Lung (tissue), 12 donors: ENCODE data around the gene SETD1A. TPM values are rescaled to one million over a fixed set of nuclear protein-coding genes. Genes with fewer than 3 reads are reported as not detected.

Experiments
- ATAC-seq: fragments of 200-7000 bp; cut with Tn5 transposase; one replicate; pipeline ENCODE4 v1.9.1; 2020; ENCODE audit warnings: moderate number of reproducible peaks; ENCODE audit not compliant: insufficient read depth, low FRiP score
- DNase-seq, 3 donors: peaks; one replicate each; pipeline ENCODE4 v3.0.0-alpha.2; 2013 to 2017
- H3K27ac ChIP-seq, 2 donors: one replicate each; pipeline ENCODE4 v1.5.1; 2013; ENCODE audit warnings: mild to moderate bottlenecking in 2 of 2, moderate library complexity in 2 of 2, control low read depth in 1 of 2, inconsistent platforms in 1 of 2, low read depth in 1 of 2, low read length in 1 of 2
- H3K27me3 ChIP-seq, 3 donors: one replicate each; pipeline ENCODE4 v1.5.1; 2013; ENCODE audit warnings: low read length in 2 of 3; ENCODE audit not compliant: control insufficient read depth in 3 of 3, insufficient read depth in 3 of 3
- H3K36me3 ChIP-seq, 4 donors: one replicate each; pipeline ENCODE4 v1.5.1; 2013; ENCODE audit warnings: low read length in 4 of 4, mild to moderate bottlenecking in 1 of 4, moderate library complexity in 1 of 4; ENCODE audit not compliant: control insufficient read depth in 4 of 4, insufficient read depth in 4 of 4
- H3K4me1 ChIP-seq, 5 donors: one replicate each; pipeline ENCODE4 v1.5.1; 2013; ENCODE audit warnings: low read length in 5 of 5, mild to moderate bottlenecking in 2 of 5, moderate library complexity in 1 of 5; ENCODE audit not compliant: control insufficient read depth in 5 of 5, insufficient read depth in 5 of 5
- H3K4me3 ChIP-seq: one replicate; pipeline ENCODE4 v1.5.1; 2013; ENCODE audit warnings: mild to moderate bottlenecking, control low read depth, moderate library complexity
- H3K9ac ChIP-seq, 2 donors: one replicate each; pipeline ENCODE4 v1.5.1; 2013; ENCODE audit warnings: low read length in 2 of 2, control low read depth in 1 of 2; ENCODE audit not compliant: insufficient read depth in 1 of 2
- H3K9me3 ChIP-seq, 4 donors: one replicate each; pipeline ENCODE4 v1.5.1; 2013; ENCODE audit warnings: low read length in 3 of 4, mild to moderate bottlenecking in 1 of 4, moderate library complexity in 1 of 4; ENCODE audit not compliant: control insufficient read depth in 4 of 4, insufficient read depth in 3 of 4
- CTCF ChIP-seq: IDR thresholded peaks from 2 replicates; pipeline ENCODE4 v1.5.1; 2012; ENCODE audit warnings: mild to moderate bottlenecking; ENCODE audit errors: control extremely low read depth, extremely low read depth
- WGBS, 2 donors: extraction: QIAGEN DNeasy Blood & Tissue Kit; methylation state at CpG; one replicate each; pipeline ENCODE4 v1.1.7; 2013; 5-methylcytosine and 5-hydroxymethylcytosine counted together
- polyA plus RNA-seq, 2 donors: library from polyadenylated mRNA; stranded (reverse); fragments of 200-250 nt; gene quantifications; one replicate each; pipeline ENCODE4 v1.2.1, GENCODE V29; 2013
- total RNA-seq, 2 donors: library from RNA; depleted of rRNA in 1 of 2; stranded (reverse); fragments of >200 nt in 1 of 2; gene quantifications; one replicate each; pipeline ENCODE4 v1.2.1, GENCODE V29; 2014 to 2021
- donor health status: control.
- donor health status: control.
- donor health status: Bipolar disorder and iron deficiency.
- donor health status: healthy.
- donor health status: DM: yes; HTN: yes; CAD: no.

Gene SETD1A
- total and polyA plus RNA-seq, 4 donors = 7.4 to 22.0 (median 10.9) TPM

GRCh38 chr16:30925632-30925987 lies 31.9 kb upstream of the SETD1A start:
- TF ChIP-seq CTCF = no peak
- WGBS, 2 donors = 95 to 96% methylated on average over 26 of the region's 26 CpGs

GRCh38 chr16:30925995-30926811 lies 31.4 kb upstream of the SETD1A start:
- no peak for TF ChIP-seq CTCF
- Histone ChIP-seq H3K27me3 (no peaks in the 10 kb centered on the region), H3K36me3 (peaks cover 0 to 25% (median 9%) of the 10 kb centered on the region in 4 donors), H3K27ac (no peak overlapping the region), H3K4me3 (no peak overlapping the region), H3K9ac (no peak overlapping the region), H3K4me1 (peaks cover 0 to 8% (median 7%) of the 10 kb centered on the region in 5 donors), H3K9me3 (peaks cover 0 to 2% (median 0%) of the 10 kb centered on the region in 4 donors)
- DNase-seq (no peak), ATAC-seq (no peak)
- 63 to 65% methylated on average over 10 of the region's 10 CpGs for WGBS, 2 donors

More at GRCh38 chr16:30925632-30925987, 31.9 kb upstream of the SETD1A start:
- ATAC-seq = no peak
- H3K4me3 ChIP-seq = no peak overlapping the region
- H3K4me1 ChIP-seq = peaks cover 0 to 8% (median 7%) of the 10 kb centered on the region in 5 donors
- no peak overlapping the region for H3K27ac ChIP-seq
- no peaks in the 10 kb centered on the region for H3K9me3 ChIP-seq
- no peak for DNase-seq
- H3K36me3 ChIP-seq = peaks cover 0 to 19% (median 8%) of the 10 kb centered on the region in 4 donors
- H3K27me3 ChIP-seq = no peaks in the 10 kb centered on the region
- no peak overlapping the region for H3K9ac ChIP-seq

- H3K9me3 ChIP-seq = peaks cover 0 to 2% (median 0%) of the 10 kb centered on the region in 4 donors
- ATAC-seq = no peak
- TF ChIP-seq CTCF = no peak
- no peaks in the 10 kb centered on the region for H3K27me3 ChIP-seq
- no peak overlapping the region for H3K4me3 ChIP-seq
- no peak for DNase-seq
- peaks cover 2 to 32% (median 12%) of the 10 kb centered on the region in 4 donors for H3K36me3 ChIP-seq
- H3K27ac ChIP-seq = no peak overlapping the region
- 91 to 93% methylated on average over 22 of the region's 22 CpGs for WGBS, 2 donors
- peaks cover 0 to 8% (median 7%) of the 10 kb centered on the region in 5 donors for H3K4me1 ChIP-seq
- no peak overlapping the region for H3K9ac ChIP-seq
Measured at GRCh38 chr16:30926937-30927788, 30.4 kb upstream of the SETD1A start.
